T-helper 1 cell treated with Interleukin-12 subunit alpha and Interleukin-12 subunit beta and Interleukin-4 antibody, amounts not matched to agents 30 ng/mL and 1 ng/mL, for 36 hours (primary cell): ENCODE measurements around the gene DEK. TPM values are rescaled to one million over a fixed set of nuclear protein-coding genes. Genes with fewer than 3 reads are reported as not detected.

ENCODE experiments used
- total RNA-seq: library from RNA; stranded (reverse); gene quantifications from 2 replicates; pipeline ENCODE4 v1.2.3, GENCODE V29; 2022

Gene DEK
- total RNA-seq, 1 donor from 2014 or later: 149 TPM

Other genes with a start within 250 kb of the DEK start
- 0.27 and 0.29 TPM in 2 replicates for gene NHLRC1, start 141.9 kb downstream of the DEK start, total RNA-seq
- 3.7 and 4.0 TPM in 2 replicates for gene TPMT, start 109.5 kb downstream of the DEK start, total RNA-seq
- gene KDM1B, start 109.1 kb downstream of the DEK start, total RNA-seq: 7.7 and 8.2 TPM in 2 replicates
- 0.32 and 0.59 TPM in 2 replicates for gene RNF144B, start 122.8 kb upstream of the DEK start, total RNA-seq